Measurements from ENCODE around the gene ARL3. TPM values are rescaled to one million over a fixed set of nuclear protein-coding genes. Genes with fewer than 3 reads are reported as not detected.

ARL3 gene
- total RNA-seq, 1 donor from 2014 or later, result 31.2 TPM

GRCh38 chr10:102634686-102635085, 79.5 kb downstream of the ARL3 start:
- no peak for DNase-seq

GRCh38 chr10:102633848-102634247, 80.3 kb downstream of the ARL3 start:
- DNase-seq, result no peak

- no peak for DNase-seq
These were observed 80.9 kb downstream of the ARL3 start for GRCh38 chr10:102633287-102633686.

GRCh38 chr10:102632394-102633111, 81.6 kb downstream of the ARL3 start:
- no peak for DNase-seq

- DNase-seq, result no peak
These were observed 82.4 kb downstream of the ARL3 start for GRCh38 chr10:102631525-102632393.

GRCh38 chr10:102630663-102631062, 83.5 kb downstream of the ARL3 start:
- no peak for DNase-seq

GRCh38 chr10:102629661-102630614, 84.3 kb downstream of the ARL3 start:
- no peak for DNase-seq

- DNase-seq, result peak; percentile 73
These were observed 85.7 kb downstream of the ARL3 start for GRCh38 chr10:102628451-102628911.

- DNase-seq, result no peak
These were observed 86.4 kb downstream of the ARL3 start for GRCh38 chr10:102627736-102628293.

- no peak for DNase-seq
These were observed 86.9 kb downstream of the ARL3 start for GRCh38 chr10:102627291-102627735.

GRCh38 chr10:102626026-102626685, 88.0 kb downstream of the ARL3 start:
- DNase-seq, result no peak

- DNase-seq, result no peak
These were observed 89.2 kb downstream of the ARL3 start for GRCh38 chr10:102624751-102625645.

GRCh38 chr10:102624094-102624493, 90.1 kb downstream of the ARL3 start:
- no peak for DNase-seq

Other genes starting within 250 kb of the ARL3 start
- 164 TPM for gene ACTR1A, start 211.7 kb downstream of the ARL3 start, total RNA-seq
- gene SUFU, start 210.4 kb downstream of the ARL3 start, total RNA-seq, result 3.1 TPM
- 23.4 TPM for gene TRIM8, start 69.9 kb downstream of the ARL3 start, total RNA-seq
- 4.8 TPM for gene SFXN2, start 239 bp upstream of the ARL3 start, total RNA-seq
- gene WBP1L, start 29.6 kb upstream of the ARL3 start, total RNA-seq, result 31.5 TPM
- gene CYP17A1, start 123.0 kb upstream of the ARL3 start, total RNA-seq, result not detected
- 26.8 TPM for gene BORCS7, start 139.9 kb upstream of the ARL3 start, total RNA-seq
- 10.8 TPM for gene AS3MT, start 155.1 kb upstream of the ARL3 start, total RNA-seq
- gene CNNM2, start 203.9 kb upstream of the ARL3 start, total RNA-seq, result 7.6 TPM

All from occipital lobe (tissue), 2 donors.